Measurements from ENCODE around the gene PITPNC1.
"Not testable (repeated sequence)": the region's sequence is repeated elsewhere in the genome, so short reads cannot be mapped to it uniquely, and the experiment has no call there.

PITPNC1 gene

DNA sequence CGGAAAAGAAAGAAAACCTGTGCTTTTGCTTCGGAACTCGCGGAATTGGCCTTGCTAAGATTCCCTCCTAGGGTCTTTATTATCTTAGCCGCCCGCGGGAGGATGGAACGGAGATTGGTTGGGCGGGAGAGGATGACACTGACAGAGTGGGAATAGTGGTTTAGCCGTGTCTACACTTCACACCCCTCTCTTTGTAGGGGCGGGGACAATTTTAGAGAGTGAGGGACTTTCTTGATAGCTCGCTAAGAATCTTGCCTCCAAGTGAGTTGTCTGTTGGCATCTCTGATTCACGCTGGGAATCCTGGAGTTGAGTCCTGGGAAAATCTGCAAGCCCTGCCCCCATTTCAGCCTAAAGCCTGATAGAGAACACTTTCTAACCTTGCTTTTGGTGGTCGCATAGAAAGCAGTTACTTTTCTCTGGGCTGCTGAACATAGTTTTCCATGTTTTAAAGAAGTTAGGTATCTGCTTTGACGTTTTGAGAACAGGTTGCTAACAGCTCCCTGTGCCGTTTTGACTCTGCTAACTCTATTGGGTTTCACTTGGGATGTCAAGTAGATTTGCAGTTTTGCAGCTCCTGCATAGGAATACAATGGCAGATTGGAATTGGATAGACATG, 341.4 kb downstream of the PITPNC1 start:
- H3K4me2 ChIP-seq, result peak overlapping the region; percentile 94
- H4K20me1 ChIP-seq (ENCODE audit: insufficient read depth), result no peaks in the 10 kb centered on the region
- TF ChIP-seq, protein P1, sequence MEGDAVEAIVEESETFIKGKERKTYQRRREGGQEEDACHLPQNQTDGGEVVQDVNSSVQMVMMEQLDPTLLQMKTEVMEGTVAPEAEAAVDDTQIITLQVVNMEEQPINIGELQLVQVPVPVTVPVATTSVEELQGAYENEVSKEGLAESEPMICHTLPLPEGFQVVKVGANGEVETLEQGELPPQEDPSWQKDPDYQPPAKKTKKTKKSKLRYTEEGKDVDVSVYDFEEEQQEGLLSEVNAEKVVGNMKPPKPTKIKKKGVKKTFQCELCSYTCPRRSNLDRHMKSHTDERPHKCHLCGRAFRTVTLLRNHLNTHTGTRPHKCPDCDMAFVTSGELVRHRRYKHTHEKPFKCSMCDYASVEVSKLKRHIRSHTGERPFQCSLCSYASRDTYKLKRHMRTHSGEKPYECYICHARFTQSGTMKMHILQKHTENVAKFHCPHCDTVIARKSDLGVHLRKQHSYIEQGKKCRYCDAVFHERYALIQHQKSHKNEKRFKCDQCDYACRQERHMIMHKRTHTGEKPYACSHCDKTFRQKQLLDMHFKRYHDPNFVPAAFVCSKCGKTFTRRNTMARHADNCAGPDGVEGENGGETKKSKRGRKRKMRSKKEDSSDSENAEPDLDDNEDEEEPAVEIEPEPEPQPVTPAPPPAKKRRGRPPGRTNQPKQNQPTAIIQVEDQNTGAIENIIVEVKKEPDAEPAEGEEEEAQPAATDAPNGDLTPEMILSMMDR (conservative IDR thresholded peaks at IDR 0.05; ENCODE audit: low read depth, low read length), result no peak
- H3K4me3 ChIP-seq (IDR thresholded peaks at IDR 0.05; ENCODE audit: insufficient read depth, low read depth, low read length), result peak overlapping the region; percentile 59
- peak overlapping the region; percentile 88 for H3K27ac ChIP-seq
- H2AFZ ChIP-seq (ENCODE audit: low read depth), result peak overlapping the region; percentile 88
- H3K4me1 ChIP-seq (ENCODE audit: low read depth, poor library complexity, severe bottlenecking), result peaks cover 31% of the 10 kb centered on the region
- H3K79me2 ChIP-seq (ENCODE audit: insufficient read depth, low read depth), result peaks cover 31% of the 10 kb centered on the region
- no peaks in the 10 kb centered on the region for H3K27me3 ChIP-seq (ENCODE audit: insufficient read depth, low read depth)
- peaks cover 21% of the 10 kb centered on the region for H3K36me3 ChIP-seq (ENCODE audit: insufficient read depth)
- H3K9ac ChIP-seq, result peak overlapping the region; percentile 96

DNA sequence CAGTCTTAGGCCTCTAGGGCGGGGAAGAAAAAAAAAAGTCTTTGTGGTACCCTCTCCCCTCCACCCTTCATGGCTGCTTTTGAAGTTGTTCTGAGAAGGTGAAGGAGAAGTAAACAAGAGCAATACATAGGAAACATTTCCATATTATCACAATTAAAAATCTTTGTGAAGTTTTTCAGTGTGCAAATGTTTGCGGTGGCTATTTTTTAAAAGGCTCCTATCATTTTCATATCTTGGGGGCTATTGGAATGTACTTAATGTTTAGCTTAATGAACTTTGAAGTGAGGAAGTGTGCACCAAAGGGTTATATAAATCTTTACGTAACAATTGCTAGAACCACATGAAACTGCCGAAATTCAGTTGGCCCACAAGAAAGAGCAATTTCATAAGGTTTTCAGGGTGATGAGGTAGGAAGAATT, 348.3 kb downstream of the PITPNC1 start:
- Histone ChIP-seq H3K9ac (no peak overlapping the region), H3K4me1 (ENCODE audit: low read depth, poor library complexity, severe bottlenecking) (peaks cover 1% of the 10 kb centered on the region), H3K79me2 (ENCODE audit: insufficient read depth, low read depth) (peaks cover 6% of the 10 kb centered on the region; the same call in 1 of the 2 replicates), H3K4me3 (IDR thresholded peaks at IDR 0.05; ENCODE audit: insufficient read depth, low read depth, low read length) (no peak overlapping the region), H4K20me1 (ENCODE audit: insufficient read depth) (no peaks in the 10 kb centered on the region), H3K36me3 (ENCODE audit: insufficient read depth) (peaks cover 33% of the 10 kb centered on the region), H3K27me3 (ENCODE audit: insufficient read depth, low read depth) (no peaks in the 10 kb centered on the region), H3K4me2 (no peak overlapping the region), H3K27ac (no peak overlapping the region), H2AFZ (ENCODE audit: low read depth) (no peak overlapping the region)
- TF ChIP-seq, protein P1 (conservative IDR thresholded peaks at IDR 0.05; ENCODE audit: low read depth, low read length), result no peak

DNA sequence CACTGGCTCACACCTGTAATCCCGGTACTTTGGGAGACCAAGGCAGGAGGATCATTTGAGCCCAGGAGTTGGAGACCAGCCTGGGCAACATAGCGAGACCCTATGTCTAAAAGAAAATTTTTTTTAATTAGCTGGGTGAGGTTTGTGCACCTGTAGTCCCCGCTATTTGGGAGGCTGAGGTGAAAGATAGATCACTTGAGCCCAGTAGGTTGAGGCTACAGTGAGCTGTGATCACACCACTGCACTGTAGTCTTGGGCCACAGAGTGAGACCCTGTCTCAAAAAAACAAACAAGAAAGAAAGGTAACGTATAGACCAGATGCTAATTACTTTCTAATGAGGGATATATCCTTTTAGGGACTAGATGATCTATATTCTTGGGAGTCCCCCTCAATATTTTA, 348.7 kb downstream of the PITPNC1 start:
- Histone ChIP-seq H3K4me2 (no peak overlapping the region), H3K9ac (no peak overlapping the region), H3K27ac (no peak overlapping the region), H4K20me1 (ENCODE audit: insufficient read depth) (no peaks in the 10 kb centered on the region), H3K36me3 (ENCODE audit: insufficient read depth) (peaks cover 32% of the 10 kb centered on the region), H3K27me3 (ENCODE audit: insufficient read depth, low read depth) (no peaks in the 10 kb centered on the region), H2AFZ (ENCODE audit: low read depth) (no peak overlapping the region), H3K4me1 (ENCODE audit: low read depth, poor library complexity, severe bottlenecking) (no peaks in the 10 kb centered on the region), H3K4me3 (IDR thresholded peaks at IDR 0.05; ENCODE audit: insufficient read depth, low read depth, low read length) (no peak overlapping the region), H3K79me2 (ENCODE audit: insufficient read depth, low read depth) (peaks cover 2% of the 10 kb centered on the region; the same call in 1 of the 2 replicates)
- TF ChIP-seq, protein P1 (conservative IDR thresholded peaks at IDR 0.05; ENCODE audit: low read depth, low read length), result no peak

DNA sequence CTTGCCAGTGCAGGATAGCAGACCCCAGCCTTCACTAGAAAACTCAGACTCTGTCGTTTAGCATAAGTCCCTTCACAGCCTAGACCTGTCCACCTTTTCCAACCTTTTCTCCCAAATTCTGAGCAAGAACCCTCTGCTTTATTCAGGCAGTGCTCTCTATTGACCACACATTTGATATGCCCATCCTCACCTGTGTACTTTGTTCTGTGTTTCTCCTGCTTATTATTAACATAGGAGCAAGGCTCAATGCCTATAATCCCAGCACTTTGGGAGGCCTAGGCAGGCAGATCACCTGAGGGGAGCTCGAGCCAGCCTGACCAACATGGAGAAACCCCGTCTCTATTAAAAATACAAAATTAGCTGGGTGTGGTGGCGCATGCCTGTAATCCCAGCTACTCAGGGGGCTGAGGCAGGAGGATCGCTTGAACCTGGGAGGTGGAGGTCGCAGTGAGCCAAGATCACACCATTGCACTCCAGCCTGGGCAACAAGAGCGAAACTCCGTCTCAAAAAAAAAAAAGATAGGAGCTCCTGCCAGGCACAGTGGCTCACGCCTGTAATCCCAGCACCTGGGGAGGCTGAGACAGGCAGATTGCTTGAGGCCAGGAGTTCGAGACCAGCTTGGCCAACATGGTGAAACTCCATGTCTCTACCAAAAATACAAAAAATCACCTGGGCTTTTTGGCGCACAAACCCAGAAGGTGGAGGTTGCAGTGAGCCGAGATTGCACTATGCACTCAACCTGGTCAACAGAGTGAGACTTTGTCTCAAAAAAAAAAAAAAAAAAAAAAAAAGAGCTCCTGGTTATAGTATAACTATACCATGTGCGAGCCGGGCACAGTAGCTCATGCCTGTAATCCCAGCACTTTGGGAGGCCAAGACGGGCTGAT, 350.3 kb downstream of the PITPNC1 start:
- H3K79me2 ChIP-seq (ENCODE audit: insufficient read depth, low read depth); H3K27ac ChIP-seq; H3K4me3 ChIP-seq (IDR thresholded peaks at IDR 0.05; ENCODE audit: insufficient read depth, low read depth, low read length); H3K9ac ChIP-seq; H2AFZ ChIP-seq (ENCODE audit: low read depth); H3K4me1 ChIP-seq (ENCODE audit: low read depth, poor library complexity, severe bottlenecking); H3K4me2 ChIP-seq; H3K27me3 ChIP-seq (ENCODE audit: insufficient read depth, low read depth); H4K20me1 ChIP-seq (ENCODE audit: insufficient read depth): not testable (repeated sequence)
- H3K36me3 ChIP-seq (ENCODE audit: insufficient read depth), result peaks cover 26% of the 10 kb centered on the region
